ENCODE results near the gene PSG4.
"Not testable (repeated sequence)": the region's sequence is repeated elsewhere in the genome, so short reads cannot be mapped to it uniquely, and the experiment has no call there.

The PSG4 gene

DNA sequence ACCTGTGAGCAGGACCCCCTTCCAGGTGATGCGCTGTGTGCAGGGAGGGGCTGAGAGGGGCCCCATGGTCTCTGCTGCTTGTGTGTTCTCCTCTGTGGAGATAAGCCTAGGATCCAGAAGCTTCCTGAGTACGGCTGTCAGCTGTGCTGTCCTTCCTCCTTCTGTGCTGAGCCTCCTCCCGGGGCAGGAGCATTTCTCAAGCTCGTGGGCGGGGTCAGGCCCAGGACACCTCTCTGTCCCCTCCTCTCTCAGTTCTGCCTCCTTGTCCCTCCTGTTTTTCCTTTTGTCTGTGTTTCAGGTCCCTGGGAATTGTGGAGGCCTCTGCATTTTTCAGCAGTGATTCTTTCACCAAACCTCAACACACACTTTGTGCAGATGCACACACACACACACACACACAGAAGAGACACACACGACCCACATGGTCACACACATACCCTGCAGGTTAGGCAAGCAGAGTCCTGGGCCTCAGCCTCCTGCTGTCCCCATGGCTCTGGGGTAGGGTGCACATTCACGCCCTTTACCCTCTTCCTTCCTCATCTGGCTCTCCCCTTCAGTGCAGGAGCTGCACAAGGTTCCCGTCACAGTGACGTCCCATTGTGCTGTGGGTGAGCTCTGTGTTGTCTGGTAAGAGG lies at the start of gene PSG4:
TSS of gene PSG4 (minus strand) at position 168 of the 635 bp plus-strand sequence. CDS start at position 66, 102 bp downstream.
- DNase-seq, result not testable (repeated sequence)

GRCh38 chr19:43251428-43251827 lies 46.0 kb upstream of the PSG4 start:
- DNase-seq, result not testable (repeated sequence)

- DNase-seq, result not testable (repeated sequence)
Observed at GRCh38 chr19:43250296-43250695, 44.9 kb upstream of the PSG4 start.

GRCh38 chr19:43248635-43249002 lies 43.2 kb upstream of the PSG4 start:
- DNase-seq, result not testable (repeated sequence)

DNA sequence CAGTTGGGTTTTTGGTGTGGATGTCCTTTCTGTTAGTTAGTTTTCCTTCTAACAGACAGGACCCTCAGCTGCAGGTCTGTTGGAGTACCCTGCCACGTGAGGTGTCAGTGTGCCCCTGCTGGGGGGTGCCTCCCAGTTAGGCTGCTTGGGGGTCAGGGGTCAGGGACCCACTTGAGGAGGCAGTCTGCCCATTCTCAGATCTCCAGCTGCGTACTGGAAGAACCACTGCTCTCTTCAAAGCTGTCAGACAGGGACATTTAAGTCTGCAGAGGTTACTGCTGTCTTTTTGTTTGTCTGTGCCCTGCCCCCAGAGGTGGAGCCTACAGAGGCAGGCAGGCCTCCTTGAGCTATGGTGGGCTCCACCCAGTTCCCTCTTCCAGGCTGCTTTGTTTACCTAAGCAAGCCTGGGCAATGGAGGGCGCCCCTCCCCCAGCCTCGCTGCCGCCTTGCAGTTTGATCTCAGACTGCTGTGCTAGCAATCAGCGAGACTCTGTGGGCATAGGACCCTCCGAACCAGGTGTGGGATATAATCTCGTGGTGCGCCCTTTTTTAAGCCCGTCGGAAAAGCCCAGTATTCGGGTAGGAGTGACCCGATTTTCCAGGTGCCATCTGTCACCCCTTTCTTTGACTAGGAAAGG lies 41.9 kb upstream of the PSG4 start:
- not testable (repeated sequence) for DNase-seq

GRCh38 chr19:43245848-43246247 lies 40.4 kb upstream of the PSG4 start:
- DNase-seq, result not testable (repeated sequence)

GRCh38 chr19:43242211-43242610 lies 36.8 kb upstream of the PSG4 start:
- not testable (repeated sequence) for DNase-seq

DNA sequence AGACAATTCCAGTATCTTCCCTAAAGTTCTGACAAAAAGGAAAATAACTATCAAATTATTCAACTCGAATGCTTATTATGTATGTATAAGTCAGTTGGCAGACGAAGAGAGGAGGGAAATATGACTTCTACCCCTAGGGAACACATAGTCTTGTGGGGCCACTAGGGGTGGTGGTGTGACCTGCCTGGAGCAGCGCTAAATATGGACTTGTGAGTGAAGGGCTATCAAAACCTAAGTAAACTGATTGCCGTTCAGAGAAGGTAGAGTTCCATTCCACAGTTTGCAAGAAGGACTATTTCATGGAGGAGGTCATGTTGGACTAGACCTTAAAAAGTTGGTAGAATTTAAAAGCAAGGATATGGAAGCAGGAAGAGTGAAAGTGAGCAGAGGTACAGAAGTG lies 32.8 kb upstream of the PSG4 start:
- DNase-seq, result not testable (repeated sequence)

GRCh38 chr19:43235686-43236085 lies 30.2 kb upstream of the PSG4 start:
- not testable (repeated sequence) for DNase-seq

GRCh38 chr19:43229315-43229714 lies 23.9 kb upstream of the PSG4 start:
- DNase-seq, result no peak

DNA sequence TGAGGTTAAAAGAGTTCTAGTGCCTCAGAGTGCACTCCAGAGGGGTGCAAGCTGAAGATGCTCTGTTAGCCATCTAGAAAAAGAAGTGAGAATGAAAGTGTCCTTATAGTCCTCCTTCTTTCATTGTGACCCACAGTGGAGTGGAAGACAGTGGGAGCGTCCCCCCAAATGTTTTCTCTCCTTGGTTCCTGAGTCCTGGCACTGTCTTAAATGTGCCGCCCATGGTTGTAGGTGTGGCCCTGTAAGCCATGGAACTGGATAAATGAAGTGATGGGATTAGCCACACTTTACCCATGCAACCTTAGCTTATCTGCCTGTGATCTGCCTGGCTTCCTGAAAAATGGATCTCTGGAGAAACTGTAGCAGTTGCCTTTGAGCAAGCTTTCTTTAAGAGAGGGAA lies 23.3 kb upstream of the PSG4 start:
- DNase-seq, result not testable (repeated sequence)

GRCh38 chr19:43226986-43227385 lies 21.5 kb upstream of the PSG4 start:
- not testable (repeated sequence) for DNase-seq

GRCh38 chr19:43224855-43225253 lies 19.4 kb upstream of the PSG4 start:
- DNase-seq, result no peak

GRCh38 chr19:43224201-43224854 lies 18.9 kb upstream of the PSG4 start:
- DNase-seq, result not testable (repeated sequence)

DNA sequence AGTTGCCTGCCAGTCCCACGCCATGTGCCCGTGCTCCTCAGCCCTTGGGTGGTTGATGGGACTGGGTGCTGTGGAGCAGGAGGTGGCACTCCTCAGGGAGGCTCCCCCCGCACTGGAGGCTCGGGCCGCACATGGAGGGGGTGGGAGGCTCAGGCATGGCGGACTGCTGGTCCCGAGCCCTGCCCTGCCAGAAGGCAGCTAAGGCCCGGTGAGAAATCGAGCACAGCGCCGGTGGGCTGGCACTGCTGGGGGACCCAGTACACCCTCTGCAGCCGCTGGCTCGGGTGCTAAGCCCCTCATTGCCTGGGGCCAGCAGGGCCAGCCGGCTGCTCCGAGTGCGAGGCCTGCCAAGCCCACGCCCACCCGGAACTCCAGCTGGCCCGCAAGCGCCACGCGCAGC lies 16.5 kb upstream of the PSG4 start:
- not testable (repeated sequence) for DNase-seq

- not testable (repeated sequence) for DNase-seq
Observed at GRCh38 chr19:43219136-43219535, 13.7 kb upstream of the PSG4 start.

DNA sequence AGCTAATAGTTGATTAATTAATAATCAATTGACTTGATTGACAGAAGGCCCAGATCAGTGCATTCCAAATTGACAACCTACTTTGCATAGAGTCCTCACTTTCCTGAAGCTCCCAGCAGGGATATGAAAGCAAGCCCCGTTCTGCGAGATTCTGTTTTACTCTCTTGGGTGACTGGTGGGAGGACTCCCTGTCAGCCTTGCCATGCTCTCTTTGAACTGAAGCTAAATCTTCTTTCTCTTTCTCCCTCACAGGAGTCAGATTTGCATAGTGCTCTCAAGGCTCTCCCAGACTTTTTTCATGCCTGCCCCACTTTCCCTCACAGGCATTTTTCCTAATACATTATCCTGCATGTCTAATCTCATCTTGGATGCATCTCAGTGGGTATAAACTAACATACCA lies 10.4 kb upstream of the PSG4 start:
- not testable (repeated sequence) for DNase-seq

- no peak for DNase-seq
Observed at GRCh38 chr19:43207991-43208390, 2.6 kb upstream of the PSG4 start.

DNA sequence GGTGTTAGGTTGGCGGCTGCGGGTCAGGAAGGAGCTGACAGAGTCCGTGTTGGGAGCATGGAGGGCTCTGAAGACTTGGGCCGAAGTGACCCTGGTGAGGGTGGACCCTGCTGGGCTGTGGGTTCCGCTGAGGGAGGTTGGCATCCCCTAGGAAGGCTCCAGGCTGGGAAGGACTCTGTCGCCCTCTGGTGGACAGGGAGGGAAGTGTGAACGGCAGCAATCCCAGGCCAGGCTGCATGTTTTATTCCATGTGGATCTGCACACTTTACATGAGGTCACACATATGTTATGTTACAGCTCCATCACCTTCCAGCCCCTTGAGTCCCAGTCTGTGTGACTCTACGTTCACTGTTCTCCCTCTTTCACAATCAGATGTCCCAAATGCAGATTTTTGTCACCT lies 1.7 kb upstream of the PSG4 start:
- peak in 1 of 2 experiments; percentile 7 for DNase-seq

DNA sequence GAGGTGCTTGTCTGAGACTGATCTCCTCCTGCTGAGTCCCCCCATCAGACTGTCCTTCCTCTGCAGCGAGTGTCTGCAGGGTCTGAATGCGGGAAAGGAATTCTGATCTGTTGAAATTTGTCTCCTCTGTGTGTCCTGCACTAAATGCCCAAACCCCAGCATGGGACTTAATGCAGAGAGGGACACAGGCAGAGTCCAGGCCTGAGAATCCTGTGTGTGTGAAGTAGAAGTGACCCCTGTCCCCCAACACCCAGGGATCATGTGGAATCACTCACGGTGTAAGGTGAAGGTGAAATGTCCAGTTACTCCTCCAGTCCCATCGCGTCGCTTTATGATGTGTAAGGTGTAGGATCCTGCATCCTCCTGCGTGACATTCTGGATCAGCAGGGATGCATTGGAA lies 1.8 kb downstream of the PSG4 start:
- DNase-seq, result not testable (repeated sequence)

DNA sequence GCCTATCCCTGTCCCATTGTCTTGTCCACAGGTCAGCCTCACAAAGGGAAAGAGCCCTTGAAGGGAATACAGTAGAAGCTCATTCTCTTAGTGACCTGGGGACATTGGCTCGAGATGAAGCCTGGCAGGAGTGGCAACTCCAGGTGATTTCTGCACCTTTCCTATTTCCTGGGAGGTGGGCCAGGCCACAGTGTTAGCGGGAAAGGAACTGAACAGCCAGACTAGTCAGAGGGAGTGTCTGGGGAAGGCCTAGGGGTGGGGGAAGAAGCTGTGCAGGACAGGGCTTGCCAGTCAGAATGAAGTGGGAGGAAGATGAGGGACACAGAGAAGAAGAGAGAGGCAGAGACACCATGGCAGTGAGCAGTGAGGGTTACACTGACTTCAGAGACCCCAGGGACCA lies 3.5 kb downstream of the PSG4 start:
- not testable (repeated sequence) for DNase-seq

DNA sequence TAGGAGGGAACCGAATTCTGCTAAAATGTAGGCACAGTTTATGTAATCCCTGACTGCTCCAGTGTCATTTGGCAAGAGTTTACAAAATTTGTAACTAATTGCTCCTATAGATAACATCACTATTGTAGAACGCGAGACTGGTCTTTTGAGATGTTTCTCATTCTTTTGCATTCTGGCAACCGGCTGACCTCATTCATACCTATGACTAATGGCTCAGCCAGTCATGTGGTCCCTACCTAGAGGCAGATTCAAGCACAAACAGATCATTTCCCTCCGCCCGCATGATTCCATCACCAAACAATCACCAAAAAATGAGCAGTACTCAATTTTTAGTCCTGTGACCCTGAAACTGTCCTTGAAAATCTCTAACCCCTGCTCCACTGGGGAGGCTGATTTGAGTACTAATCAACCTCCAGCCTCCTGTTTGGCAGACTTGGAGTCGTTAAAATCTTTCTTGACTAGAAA lies 4.1 kb downstream of the PSG4 start:
- DNase-seq, result not testable (repeated sequence)

GRCh38 chr19:43198686-43199419 lies 6.6 kb downstream of the PSG4 start:
- not testable (repeated sequence) for DNase-seq
